ENCODE data around the gene TSPAN2. TPM values are rescaled to one million over a fixed set of nuclear protein-coding genes. Genes with fewer than 3 reads are reported as not detected.

TSPAN2 gene
- total RNA-seq, 2 experiments from 2014 or later: 0.25 to 0.36 TPM

- intact Hi-C loops (cut with micrococcal nuclease; ENCODE audit: unreplicated experiment): no loop called here
- no TSS peak for BruUV-seq (replicated peaks)
- Histone ChIP-seq H3K36me3 (ENCODE audit: insufficient read depth, low read length) (no peaks in the 10 kb centered on the region), H3K79me2 (ENCODE audit: insufficient read depth, low read depth, low read length) (no peaks in the 10 kb centered on the region), H2AFZ (ENCODE audit: low read length) (no peak overlapping the region), H3K4me2 (ENCODE audit: low read length) (no peak overlapping the region), H3K9me2 (ENCODE audit: insufficient read depth, low read length) (no peaks in the 10 kb centered on the region), H3K9me3 (ENCODE audit: low read length) (no peaks in the 10 kb centered on the region), H3K4me1 (ENCODE audit: insufficient read depth, low read length, poor library complexity, severe bottlenecking) (peaks cover 6% of the 10 kb centered on the region), H4K20me1 (ENCODE audit: insufficient read depth, low read length) (no peaks in the 10 kb centered on the region), H3K27ac (ENCODE audit: low read depth, low read length, poor library complexity, severe bottlenecking) (no peak overlapping the region), H3K4me3 (ENCODE audit: low read depth, low read length, poor library complexity, severe bottlenecking) (no peak overlapping the region)
- no peak for TF ChIP-seq CTCF (conservative IDR thresholded peaks at IDR 0.05; ENCODE audit: low read length)
- ChIA-PET CTCF (ENCODE audit: unreplicated experiment) (no interaction called here), POLR2A (interaction anchor here (0.8 to 1.0 kb wide), 2 partner anchors 9 to 13 kb away, joined by 3 read pairs; no protein-coding TSS in a partner anchor)
- no peak for DNase-seq (ENCODE audit: low spot score)
These were observed 3.0 kb downstream of the TSPAN2 start for GRCh38 chr1:115086176-115086830.

- H3K27ac ChIP-seq (ENCODE audit: low read depth, low read length, poor library complexity, severe bottlenecking): no peak overlapping the region
- BruUV-seq (replicated peaks): no TSS peak
- ChIA-PET POLR2A (interaction anchor here (0.6 to 0.8 kb wide), 2 partner anchors 10 to 11 kb away, joined by 3 to 4 read pairs; no protein-coding TSS in a partner anchor), CTCF (ENCODE audit: unreplicated experiment) (no interaction called here)
- intact Hi-C loops (cut with micrococcal nuclease; ENCODE audit: unreplicated experiment): no loop called here
- H3K4me2 ChIP-seq (ENCODE audit: low read length): no peak overlapping the region
- no peaks in the 10 kb centered on the region for H3K9me2 ChIP-seq (ENCODE audit: insufficient read depth, low read length)
- no peak for DNase-seq (ENCODE audit: low spot score)
- no peak overlapping the region for H3K4me3 ChIP-seq (ENCODE audit: low read depth, low read length, poor library complexity, severe bottlenecking)
- H3K36me3 ChIP-seq (ENCODE audit: insufficient read depth, low read length): no peaks in the 10 kb centered on the region
- no peak for TF ChIP-seq CTCF (conservative IDR thresholded peaks at IDR 0.05; ENCODE audit: low read length)
- TF ChIP-seq EZH2phosphoT487 (IDR thresholded peaks at IDR 0.05; ENCODE audit: borderline replicate concordance, low read depth, low read length): no peak
- H3K79me2 ChIP-seq (ENCODE audit: insufficient read depth, low read depth, low read length): no peaks in the 10 kb centered on the region
- H2AFZ ChIP-seq (ENCODE audit: low read length): no peak overlapping the region
- H3K9me3 ChIP-seq (ENCODE audit: low read length): no peaks in the 10 kb centered on the region
- H3K4me1 ChIP-seq (ENCODE audit: insufficient read depth, low read length, poor library complexity, severe bottlenecking): peaks cover 5% of the 10 kb centered on the region
- no peaks in the 10 kb centered on the region for H4K20me1 ChIP-seq (ENCODE audit: insufficient read depth, low read length)
These were observed 4.3 kb downstream of the TSPAN2 start for GRCh38 chr1:115084902-115085511.

GRCh38 chr1:115082949-115083348, 6.4 kb downstream of the TSPAN2 start:
- H3K4me3 ChIP-seq (ENCODE audit: low read depth, low read length, poor library complexity, severe bottlenecking): no peak overlapping the region
- intact Hi-C loops (cut with micrococcal nuclease; ENCODE audit: unreplicated experiment): no loop called here
- BruUV-seq (replicated peaks): no TSS peak
- no peak for TF ChIP-seq CTCF (conservative IDR thresholded peaks at IDR 0.05; ENCODE audit: low read length)
- TF ChIP-seq EZH2phosphoT487 (IDR thresholded peaks at IDR 0.05; ENCODE audit: borderline replicate concordance, low read depth, low read length): no peak
- no peak overlapping the region for H3K4me2 ChIP-seq (ENCODE audit: low read length)
- no peaks in the 10 kb centered on the region for H3K9me2 ChIP-seq (ENCODE audit: insufficient read depth, low read length)
- no peaks in the 10 kb centered on the region for H3K9me3 ChIP-seq (ENCODE audit: low read length)
- H3K4me1 ChIP-seq (ENCODE audit: insufficient read depth, low read length, poor library complexity, severe bottlenecking): no peaks in the 10 kb centered on the region
- no peaks in the 10 kb centered on the region for H3K36me3 ChIP-seq (ENCODE audit: insufficient read depth, low read length)
- H2AFZ ChIP-seq (ENCODE audit: low read length): no peak overlapping the region
- ChIA-PET POLR2A (interaction anchor here (0.5 to 0.6 kb wide), 2 partner anchors 88 to 1863 kb away, joined by 3 read pairs; no protein-coding TSS in a partner anchor), CTCF (ENCODE audit: unreplicated experiment) (no interaction called here)
- no peaks in the 10 kb centered on the region for H3K79me2 ChIP-seq (ENCODE audit: insufficient read depth, low read depth, low read length)
- H3K27ac ChIP-seq (ENCODE audit: low read depth, low read length, poor library complexity, severe bottlenecking): no peak overlapping the region
- no peaks in the 10 kb centered on the region for H4K20me1 ChIP-seq (ENCODE audit: insufficient read depth, low read length)
- no peak for DNase-seq (ENCODE audit: low spot score)

Measured in OCI-LY7 (cell line).